Coronary artery (tissue), 2 donors: ENCODE measurements around the gene UBE2V1.

ENCODE experiments used
- DNase-seq: peaks from one replicate; pipeline ENCODE4 v3.0.0-alpha.2; 2017; ENCODE audit warnings: low spot score
- H3K27ac ChIP-seq, 2 donors: fragments of 200-600 bp; sonication (generic); one replicate each; pipeline ENCODE4 v1.5.1; 2016 to 2019
- H3K4me3 ChIP-seq: fragments of 200-600 bp; sonication (generic); 2 replicates; pipeline ENCODE4 v1.5.1; 2016; ENCODE audit warnings: mild to moderate bottlenecking, moderate library complexity
- CTCF ChIP-seq: fragments of 200-600 bp; sonication (generic); IDR thresholded peaks from one replicate; pipeline ENCODE4 v1.5.1; 2019; ENCODE audit warnings: antibody characterized with exemption

Gene UBE2V1

GRCh38 chr20:50113420-50114224 lies 672 bp upstream of the UBE2V1 start:
- no peak for TF ChIP-seq CTCF
- no peak for DNase-seq
- H3K27ac ChIP-seq = peak overlapping the region; percentile 98 to 99
- peak overlapping the region; percentile 100 for H3K4me3 ChIP-seq

DNA sequence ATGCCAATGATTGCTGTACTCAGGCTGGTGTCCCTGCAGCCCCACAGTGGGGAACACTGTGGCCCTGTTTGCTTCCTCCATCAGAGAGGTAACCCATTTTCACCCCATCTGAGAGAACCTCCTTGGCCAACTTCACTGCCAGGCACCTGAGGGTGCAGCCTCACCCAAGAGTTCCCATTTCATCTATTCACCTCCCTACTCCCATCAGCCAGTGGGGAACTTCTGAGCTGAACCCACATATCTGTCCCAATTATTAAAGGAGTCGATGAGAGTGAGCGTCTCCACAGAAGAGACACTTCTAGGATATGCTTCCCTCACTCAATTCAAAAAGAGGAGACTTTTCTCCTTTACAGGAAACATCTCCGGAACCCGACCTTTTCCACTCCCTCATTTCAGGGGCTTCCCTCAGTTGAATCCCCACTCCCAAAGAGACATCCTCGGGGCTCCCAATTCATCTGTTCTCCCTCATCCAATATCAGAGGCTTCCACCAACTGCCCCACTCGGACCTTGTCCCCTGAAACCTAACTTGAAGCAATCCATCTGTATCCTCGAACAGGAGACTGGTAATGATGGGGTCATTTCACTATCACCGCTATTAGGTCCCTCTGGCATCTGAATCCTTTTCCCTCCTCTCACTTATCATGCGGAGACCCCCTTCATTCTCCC lies 988 bp downstream of the UBE2V1 start:
- H3K27ac ChIP-seq = peak overlapping the region; percentile 98 to 99
- peak overlapping the region; percentile 100 for H3K4me3 ChIP-seq
- no peak for TF ChIP-seq CTCF
- no peak for DNase-seq

DNA sequence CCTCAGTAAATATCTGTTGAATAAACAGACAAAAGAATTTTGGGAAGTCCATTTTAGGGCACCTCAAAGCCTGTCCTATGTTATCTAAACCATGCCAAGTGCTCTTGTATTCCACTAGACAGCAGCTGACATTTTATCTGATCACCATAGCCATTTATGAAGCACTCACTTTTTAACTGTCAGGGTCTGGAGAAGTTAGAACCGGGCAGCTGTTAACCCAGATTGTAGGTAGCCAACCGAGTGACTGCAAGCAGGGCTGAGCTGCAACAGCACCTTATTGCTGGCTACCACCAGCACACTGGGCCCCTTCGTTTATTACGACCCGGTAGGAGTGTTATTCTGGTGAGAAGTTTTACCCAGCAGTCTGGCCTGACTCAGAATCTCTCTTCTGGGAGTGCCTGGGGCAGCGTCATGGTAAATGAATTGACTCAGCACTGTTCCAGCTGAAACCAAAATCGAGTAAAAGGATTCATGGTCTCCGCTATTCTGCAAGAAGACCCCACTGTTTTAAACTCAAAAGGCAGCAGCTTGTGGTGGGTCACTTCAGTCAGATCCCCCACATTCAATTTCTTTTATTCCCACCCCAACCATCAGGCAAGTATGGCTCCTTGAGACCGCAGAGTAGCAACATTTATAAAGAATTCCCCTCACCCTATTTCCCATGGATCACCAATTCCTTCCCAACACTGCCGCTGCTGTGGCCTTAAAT lies 1.7 kb downstream of the UBE2V1 start:
- Histone ChIP-seq H3K4me3 (peak overlapping the region; percentile 100), H3K27ac (peak overlapping the region; percentile 98 to 99)
- TF ChIP-seq CTCF = no peak
- no peak for DNase-seq

DNA sequence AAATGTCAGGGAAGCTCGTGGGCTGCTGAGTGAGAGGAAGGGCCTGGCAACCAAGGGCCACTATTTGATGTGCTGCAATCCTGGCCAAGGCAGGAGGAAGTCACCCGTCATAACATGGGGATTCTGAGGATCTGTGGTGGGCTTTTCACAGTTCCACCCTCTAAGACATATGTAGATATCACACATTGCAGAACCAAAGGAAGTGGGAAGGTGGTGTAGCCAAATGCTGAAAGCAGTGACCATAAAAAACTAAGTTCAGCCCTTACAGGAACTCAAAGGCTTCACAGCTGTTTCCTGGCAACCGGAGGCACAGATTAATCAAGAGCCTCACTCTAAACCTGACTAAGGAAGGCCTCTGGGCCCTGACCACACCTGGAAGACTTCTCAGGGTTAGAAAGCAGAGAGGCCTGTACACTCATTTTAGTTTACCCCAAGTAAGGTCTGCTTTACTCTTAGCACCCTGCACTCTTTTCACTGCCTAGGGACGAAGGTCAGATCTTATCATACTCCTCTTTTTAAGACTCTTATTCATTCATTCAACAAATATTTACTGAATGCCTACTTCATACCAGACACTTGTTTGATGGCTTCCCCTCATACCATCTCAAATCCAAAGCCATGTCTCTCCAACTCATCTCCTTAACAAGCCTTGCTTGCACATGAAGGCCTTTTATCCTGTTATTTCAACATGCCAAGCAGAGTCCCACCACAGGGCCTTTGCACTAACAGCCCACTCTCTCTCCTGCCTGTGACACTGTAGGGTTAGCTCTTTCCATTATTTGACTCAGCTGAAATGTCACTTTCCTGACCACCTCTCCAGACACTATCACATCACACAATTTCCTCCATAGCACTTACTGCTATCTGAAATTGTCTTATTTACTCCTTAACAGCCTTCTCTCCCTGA lies 2.6 kb downstream of the UBE2V1 start:
- no peak for DNase-seq
- Histone ChIP-seq H3K4me3 (peak overlapping the region; percentile 100), H3K27ac (peak overlapping the region in 1 of 2 donors; percentile 98)
- TF ChIP-seq CTCF = no peak

DNA sequence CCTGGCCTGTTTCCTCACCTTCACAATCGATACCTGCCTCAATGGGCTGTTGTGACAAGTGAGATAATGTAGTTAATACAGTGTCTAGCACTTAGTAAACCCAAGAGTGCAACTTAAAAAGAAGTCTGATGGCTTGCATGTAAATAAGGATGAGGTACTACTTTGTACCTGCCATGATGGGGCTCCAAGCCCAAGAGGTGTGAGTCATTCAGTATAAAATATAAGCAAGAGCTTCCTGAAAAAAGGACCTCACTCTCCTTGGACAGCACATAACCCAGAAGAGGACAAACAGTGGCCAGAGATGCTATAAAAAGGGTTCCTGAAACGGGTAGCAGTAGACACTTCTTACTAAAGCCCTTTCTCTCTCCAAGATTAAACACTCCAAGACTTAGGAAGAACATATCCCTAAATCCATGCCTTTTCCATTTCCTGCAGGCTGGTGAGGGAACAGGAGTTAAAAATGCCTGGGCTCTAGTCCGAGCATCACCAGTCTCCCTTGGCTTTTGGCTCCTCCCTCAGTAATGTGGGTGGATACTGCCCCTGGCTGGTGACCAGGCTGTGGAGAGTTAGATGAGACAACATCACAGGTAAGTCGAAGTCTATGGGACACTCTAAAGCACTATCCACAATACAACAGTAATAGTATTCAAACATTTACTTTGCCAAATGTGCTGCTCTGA lies 4.3 kb downstream of the UBE2V1 start:
- no peak overlapping the region for H3K4me3 ChIP-seq
- DNase-seq = no peak
- peak overlapping the region in 1 of 2 donors; percentile 37 for H3K27ac ChIP-seq
- no peak for TF ChIP-seq CTCF

- no peak for TF ChIP-seq CTCF
- no peak for DNase-seq
- no peak overlapping the region for H3K4me3 ChIP-seq
- H3K27ac ChIP-seq = peak overlapping the region; percentile 13 to 42
Measured at GRCh38 chr20:50107796-50108331, 5.1 kb downstream of the UBE2V1 start.
